GM21515 (cell line): ENCODE measurements around the gene CDC42SE2.
"Not testable (repeated sequence)": the region's sequence is repeated elsewhere in the genome, so short reads cannot be mapped to it uniquely, and the experiment has no call there.

Source experiments
- ATAC-seq: cut with Tn5 transposase; IDR thresholded peaks from one replicate; pipeline ENCODE4 v1.9.1; 2021; ENCODE audit not compliant: unreplicated experiment

Gene CDC42SE2

DNA sequence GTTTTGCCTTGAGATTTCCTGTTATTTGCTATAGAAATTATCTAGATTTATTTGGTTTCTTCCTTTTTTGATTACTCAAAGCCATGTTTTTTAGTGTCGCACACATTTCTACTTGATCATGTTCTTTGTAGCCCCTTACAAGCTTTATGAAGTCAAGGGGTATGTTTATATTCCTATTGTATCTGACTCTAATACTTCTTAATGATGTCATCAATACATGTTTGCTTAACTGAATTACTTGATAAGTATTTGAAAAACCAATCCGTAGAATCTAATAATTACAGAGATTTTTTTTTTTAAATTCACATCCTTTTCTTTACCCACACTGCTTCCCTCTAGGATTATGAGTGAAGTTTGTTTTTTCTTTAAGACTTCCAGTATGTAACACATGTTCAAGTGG is 53.0 kb downstream of the CDC42SE2 start:
- no peak for ATAC-seq

DNA sequence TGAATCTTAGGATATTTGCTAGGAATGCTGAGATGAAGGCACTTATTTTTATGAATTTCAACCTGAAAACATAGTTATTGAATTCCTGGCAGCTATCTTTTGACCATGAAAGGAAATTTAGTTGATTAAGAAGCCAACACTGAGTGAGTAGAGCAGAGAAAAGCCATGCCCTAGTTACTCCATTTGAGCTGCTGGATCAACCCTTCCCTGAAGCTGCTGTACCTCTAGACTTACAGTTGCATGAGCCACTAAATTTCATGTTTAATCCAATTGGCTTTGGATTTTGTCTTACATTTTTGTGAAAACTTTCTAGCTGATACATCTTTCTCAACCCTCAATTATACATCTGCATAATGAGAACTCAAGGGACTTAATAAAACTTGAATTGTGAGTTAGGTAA is 54.6 kb downstream of the CDC42SE2 start:
- ATAC-seq, result no peak

DNA sequence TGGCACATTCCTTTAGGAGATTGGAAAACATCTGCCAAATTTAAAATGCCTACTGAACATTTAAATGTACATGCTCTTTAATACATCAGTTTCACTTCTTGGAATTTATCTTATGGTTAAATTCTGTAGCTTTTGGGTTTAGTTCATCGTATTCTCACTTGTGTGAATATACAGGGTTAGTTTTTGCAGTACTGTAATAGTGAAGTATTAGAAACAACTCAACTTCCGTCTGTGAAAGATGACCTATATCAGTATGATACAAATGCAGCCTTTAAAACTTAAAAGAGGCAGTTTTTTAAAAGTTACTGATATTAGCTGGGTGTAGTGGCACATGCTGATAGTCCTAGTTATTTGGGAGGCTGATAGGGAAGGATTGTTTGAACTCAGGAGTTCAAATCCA is 57.2 kb downstream of the CDC42SE2 start:
- no peak for ATAC-seq

DNA sequence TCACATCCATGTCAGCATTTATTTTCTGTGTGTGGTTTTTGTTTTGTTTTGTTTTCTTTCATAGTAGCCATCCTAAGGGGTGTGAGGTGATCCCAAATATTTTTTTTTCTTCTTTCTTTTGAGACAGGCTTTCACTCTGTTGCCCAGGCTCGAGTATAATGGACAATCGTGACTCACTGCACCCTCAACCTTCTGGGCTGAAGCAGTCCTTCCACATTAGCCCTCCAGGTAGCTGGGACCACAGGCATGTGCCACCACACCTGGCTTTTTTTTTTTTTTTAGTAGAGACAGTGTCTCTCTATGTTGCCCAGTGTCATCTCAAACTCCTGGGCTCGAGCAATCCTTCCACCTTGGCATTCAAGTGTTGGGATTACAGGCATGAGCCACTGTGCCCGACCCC is 59.1 kb downstream of the CDC42SE2 start:
- no peak for ATAC-seq

DNA sequence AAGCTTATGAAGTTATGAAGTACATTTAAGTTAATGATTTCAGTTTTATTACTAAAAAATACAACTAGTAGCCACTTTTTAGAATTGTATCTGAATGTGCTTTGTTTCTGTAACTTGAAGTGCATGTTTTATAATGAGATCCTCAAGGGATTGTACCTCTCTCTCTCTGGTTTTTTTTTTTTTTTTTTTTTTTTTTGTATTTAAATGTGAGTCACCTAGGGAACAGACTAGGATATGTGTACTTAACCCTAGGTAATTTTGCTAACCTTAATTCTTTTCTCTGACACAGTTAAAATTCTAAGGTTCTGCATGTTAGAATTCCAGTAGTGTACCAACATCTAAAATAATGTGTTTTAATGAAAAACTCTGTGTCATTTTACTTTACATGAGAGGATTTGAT is 59.5 kb downstream of the CDC42SE2 start:
- no peak for ATAC-seq

DNA sequence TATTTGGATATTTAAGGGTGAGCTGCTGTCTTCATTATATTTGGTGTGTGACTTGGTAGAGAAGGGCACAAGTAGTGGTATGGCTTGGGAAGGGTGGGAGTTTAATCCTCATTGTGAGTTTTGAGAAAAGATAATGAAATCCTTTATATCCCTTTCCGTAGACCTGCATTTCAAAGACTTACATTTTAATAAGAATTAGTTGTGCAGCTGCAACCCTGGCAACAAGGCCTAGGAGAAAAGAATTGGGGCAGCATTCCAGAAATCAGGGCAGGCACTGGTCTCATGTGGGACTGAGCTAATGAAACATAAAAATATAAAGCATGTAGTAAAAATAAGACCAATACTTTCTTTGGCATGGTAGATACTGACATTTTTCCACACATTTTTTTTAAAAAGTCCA is 60.5 kb downstream of the CDC42SE2 start:
- ATAC-seq, result no peak

DNA sequence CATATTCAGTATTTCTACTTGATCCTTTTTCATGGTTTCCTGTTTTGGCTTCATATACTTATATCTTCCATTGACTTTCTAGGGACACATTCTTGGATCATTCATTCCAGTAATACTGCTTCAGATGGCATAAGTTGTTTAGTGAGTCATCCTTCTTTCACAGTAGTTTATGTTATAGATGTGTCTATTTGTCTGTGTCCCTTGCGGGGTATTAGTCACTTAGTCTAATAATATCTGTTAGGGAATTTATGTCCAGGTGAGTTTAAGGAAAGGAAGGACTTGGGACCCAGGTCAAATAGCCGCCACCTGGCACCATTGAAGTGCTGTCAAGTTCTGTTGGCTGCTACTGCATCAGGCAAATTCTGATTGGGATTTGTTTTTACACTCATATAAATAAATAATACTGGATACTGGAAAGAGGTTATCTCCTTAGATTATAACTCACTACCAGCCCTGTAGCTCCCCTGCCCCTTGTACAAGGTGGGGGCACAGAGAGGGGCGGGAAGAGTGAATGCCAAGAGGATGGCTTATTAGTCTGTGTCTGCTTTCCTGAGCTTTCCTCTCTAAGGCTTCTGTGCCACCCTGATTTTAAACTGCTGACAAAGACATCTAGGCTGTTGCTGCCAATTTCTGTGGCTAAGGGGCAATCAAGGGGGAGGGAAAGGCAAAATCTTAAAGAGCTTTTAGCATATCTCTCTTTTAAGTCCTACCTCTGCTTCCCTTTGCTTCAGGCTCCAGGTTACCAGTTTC is 64.9 kb downstream of the CDC42SE2 start:
- no peak for ATAC-seq

DNA sequence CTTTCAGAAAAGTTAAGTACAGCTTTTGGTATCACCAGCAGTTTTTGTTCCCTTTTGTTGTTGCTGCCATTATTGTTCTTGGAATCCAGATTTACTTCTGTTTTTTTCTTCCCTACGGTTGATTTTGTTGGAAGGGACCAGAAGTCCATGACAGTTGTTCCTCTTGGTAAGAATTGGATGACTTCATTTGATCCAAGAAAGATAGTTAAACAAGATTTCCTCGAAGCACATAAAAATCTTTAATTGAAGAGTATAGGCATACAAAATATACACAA is 65.4 kb downstream of the CDC42SE2 start:
- ATAC-seq, result no peak

DNA sequence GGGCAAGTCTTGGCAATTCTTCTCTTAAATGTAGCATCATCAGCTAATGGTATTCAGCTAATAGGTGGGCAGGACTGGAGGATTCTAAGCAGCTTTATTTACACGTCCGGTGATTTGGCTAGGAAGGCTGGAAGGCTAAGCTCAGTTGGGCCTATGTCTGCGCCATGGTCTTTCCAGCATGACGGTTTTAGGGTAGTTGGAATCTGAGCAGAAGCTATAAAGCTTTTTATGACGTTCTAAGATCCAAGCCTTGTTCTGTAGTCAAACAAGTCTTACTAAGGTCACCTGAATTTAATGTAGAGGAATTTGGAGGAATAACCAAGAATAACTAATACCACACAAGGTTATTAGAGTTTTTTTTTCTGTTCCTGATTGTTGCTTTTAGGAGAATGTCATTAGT is 66.2 kb downstream of the CDC42SE2 start:
- ATAC-seq, result no peak

DNA sequence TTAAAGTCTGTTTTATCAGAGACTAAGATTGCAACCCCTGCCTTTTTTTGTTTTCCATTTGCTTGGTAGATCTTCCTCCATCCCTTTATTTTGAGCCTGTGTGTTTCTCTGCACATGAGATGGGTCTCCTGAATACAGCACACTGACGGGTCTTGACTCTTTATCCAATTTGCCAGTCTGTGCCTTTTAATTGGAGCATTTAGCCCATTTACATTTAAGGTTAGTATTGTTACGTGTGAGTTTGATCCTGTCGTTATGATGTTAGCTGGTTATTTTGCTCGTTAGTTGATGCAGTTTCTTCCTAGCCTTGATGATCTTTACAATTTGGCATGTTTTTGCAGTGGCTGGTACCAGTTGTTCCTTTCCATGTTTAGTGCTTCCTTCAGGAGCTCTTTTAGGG is 71.9 kb downstream of the CDC42SE2 start:
- ATAC-seq, result not testable (repeated sequence)

DNA sequence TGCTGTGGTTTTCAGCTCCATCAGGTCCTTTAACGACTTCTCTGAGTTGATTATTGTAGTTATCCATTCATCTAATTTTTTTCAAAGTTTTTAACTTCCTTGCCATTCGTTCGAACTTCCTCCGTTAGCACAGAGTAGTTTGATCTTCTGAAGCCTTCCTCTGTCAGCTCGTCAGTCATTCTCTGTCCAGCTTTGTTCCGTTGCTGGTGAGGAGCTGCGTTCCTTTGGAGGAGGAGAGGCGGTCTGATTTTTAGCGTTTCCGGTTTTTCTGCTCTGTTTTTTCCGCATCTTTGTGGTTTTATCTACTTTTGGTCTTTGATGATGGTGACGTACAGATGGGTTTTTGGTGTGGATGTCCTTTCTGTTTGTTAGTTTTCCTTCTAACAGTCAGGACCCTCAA is 72.9 kb downstream of the CDC42SE2 start:
- not testable (repeated sequence) for ATAC-seq

DNA sequence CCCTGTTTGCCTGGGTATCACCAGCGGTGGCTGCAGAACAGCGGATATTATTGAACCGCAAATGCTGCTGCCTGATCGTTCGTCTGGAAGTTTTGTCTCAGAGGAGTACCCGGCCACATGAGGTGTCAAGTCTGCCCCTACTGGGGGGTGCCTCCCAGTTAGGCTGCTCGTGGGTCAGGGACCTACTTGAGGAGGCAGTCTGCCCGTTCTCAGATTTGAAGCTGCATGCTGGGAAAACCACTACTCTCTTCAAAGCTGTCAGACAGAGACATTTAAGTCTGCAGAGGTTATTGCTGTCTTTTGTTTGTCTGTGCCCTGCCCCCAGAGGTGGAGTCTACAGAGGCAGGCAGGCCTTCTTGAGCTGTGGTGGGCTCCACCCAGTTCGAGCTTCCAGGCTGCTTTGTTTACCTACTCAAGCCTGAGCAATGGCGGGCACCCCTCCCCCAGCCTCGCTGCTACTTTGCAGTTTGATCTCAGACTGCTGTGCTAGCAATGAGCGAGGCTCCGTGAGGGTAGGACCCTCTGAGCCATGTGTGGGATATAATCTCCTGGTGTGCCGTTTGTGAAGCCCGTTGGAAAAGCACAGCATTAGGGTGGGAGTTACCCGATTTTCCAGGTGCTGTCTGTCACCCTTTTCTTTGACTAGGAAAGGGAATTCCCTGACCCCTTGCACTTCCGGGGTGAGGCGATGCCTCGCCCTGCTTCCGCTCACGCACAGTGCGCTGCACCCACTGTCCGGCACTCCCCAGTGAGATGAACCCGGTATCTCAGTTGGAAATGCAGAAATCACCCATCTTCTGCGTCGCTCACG is 73.6 kb downstream of the CDC42SE2 start:
- ATAC-seq, result not testable (repeated sequence)

DNA sequence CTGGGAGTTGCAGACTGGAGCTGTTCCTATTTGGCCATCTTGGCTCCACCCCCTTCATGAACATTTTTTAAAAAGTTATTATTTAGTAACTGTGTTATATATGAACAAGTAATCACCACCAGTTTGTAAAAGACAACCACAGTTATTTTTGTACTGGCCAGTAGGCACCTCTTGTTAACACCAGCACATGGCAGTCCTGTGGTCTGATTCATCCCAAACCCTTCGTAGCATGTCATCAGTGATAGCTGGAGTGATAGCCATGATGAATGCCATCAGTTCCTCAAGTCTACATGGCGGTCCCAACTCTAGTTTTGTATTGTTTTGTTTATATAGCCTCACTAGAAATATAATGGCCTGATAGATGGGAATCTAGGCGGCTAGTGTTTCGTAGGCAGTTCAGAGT is 74.2 kb downstream of the CDC42SE2 start:
- no peak for ATAC-seq

DNA sequence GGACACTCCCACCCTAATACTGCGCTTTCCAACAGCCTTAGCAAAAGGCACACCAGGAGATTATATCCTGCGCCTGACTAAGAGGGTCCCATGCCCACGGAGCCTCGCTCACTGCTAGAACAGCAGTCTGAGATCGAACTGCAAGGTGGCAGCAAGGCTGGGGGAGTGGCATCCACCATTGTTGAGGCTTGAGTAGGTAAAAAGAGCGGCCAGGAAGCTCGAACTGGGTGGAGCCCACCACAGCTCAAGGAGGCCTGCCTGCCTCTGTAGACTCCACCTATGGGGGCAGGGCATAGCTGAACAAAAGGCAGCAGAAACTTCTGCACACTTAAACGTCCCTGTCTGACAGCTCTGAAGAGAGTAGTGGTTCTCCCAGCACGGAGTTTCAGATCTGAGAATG is 80.4 kb downstream of the CDC42SE2 start:
- ATAC-seq, result not testable (repeated sequence)

DNA sequence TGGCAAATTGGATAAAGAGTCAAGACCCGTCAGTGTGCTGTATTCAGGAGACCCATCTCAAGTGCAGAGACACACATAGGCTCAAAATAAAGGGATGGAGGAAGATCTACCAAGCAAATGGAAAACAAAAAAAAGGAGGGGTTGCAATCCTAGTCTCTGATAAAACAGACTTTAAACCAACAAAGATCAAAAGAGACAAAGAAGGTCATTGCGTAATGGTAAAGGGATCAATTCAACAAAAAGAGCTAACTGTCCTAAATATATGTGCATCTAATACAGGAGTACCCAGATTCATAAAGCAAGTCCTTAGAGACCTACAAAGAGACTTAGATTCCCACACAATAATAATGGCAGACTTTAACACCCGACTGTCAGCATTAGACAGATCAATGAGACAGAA is 82.4 kb downstream of the CDC42SE2 start:
- not testable (repeated sequence) for ATAC-seq

DNA sequence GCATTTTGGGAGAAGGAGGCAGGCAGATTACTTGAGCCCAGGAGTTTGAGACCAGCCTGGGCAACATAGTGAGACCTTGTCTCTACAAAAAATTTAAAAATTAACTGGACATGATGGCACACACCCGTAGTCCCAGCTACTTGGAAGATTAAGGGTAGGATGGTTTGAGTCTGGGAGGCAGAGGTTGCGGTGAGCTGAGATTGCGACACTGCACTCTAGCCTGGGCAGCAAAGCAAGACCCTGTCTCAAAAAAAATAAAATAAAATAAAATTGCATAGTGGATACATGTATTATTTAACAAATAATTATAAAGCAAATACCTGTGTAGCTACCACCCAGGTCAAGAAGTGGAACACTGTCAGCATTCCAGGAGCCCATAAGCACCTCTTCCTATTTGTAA is 90.1 kb downstream of the CDC42SE2 start:
- no peak for ATAC-seq

DNA sequence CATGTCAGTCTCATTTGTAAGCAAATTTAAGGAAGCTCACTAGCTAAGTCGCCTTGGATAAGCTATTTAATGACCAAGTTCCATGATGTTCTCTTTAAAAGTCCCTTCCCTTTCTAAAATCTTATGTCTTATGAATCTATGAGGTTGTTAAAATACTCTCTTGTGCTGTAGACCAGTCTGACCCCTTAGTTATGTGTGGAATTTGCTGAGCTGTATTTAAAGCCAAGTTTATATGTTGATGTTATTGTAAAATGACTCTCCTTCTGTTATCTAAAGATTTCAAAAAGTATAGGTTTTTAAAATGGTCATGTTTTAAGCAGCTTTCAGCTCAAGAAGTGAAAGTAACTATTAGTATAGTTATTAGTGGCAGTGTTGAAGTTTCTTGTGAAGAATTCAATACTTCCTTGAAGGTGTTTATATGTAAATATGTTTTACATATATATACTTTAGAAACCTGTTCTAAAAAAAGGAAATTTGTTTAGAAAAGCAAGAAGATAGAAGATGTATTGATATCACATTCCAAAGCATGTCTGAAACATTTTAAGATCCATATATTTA is 92.2 kb downstream of the CDC42SE2 start:
- peak; percentile 44 for ATAC-seq

DNA sequence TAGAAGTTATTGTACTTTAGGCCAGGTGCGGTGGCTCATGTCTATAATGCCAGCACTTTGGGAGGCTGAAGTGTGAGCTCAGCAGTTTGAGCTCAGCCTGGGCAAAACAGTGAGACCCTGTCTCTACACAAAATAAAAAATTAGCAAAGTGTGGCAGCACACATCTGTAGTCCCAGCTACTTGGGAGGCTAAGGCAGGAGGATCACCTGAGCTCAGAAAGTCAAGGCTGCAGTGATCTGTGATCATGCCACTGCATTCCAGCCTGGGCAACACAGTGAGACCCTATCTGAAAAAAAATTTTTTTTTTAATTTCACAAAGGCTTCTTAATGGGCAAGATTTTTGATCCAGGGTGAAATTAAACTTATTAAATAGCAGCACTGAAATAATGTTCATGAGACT is 92.8 kb downstream of the CDC42SE2 start:
- no peak for ATAC-seq

DNA sequence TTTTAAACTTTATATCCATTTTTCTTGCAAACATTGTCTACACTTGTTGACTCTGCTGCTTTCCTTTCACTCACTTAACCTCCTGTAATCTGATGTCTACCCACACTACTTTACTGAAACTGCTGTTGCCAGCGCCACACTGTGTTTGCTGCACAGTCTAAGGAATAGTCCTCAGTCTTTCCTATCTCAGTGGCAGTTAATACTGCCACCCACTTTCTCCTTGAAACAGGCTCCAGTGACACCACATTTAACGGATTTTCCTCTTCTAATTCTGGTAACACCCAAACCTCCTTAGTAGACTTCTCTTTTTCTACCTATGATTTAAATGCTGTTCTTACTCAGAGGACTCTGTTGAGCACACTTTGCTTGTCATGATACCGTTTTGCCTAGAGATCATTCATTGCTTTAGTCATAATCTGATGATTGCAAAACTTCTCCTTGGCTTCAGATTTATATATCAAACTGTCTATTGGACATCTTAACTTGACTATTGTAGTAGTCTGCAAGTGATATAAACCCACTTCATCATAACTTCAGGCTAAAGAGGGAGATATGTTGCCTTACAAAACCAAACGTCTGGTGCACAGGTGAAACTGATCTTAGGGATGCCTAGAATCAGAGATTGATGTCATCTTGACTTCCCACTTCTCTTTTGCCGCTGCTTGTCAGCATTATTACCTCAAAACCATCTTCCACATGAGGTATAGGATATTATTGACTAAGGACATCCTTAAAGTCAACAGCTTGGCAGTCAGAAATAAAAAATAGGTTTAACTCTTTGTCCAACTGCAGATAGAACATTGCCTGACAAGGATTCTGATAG is 94.1 kb downstream of the CDC42SE2 start:
- peak; percentile 44 for ATAC-seq

DNA sequence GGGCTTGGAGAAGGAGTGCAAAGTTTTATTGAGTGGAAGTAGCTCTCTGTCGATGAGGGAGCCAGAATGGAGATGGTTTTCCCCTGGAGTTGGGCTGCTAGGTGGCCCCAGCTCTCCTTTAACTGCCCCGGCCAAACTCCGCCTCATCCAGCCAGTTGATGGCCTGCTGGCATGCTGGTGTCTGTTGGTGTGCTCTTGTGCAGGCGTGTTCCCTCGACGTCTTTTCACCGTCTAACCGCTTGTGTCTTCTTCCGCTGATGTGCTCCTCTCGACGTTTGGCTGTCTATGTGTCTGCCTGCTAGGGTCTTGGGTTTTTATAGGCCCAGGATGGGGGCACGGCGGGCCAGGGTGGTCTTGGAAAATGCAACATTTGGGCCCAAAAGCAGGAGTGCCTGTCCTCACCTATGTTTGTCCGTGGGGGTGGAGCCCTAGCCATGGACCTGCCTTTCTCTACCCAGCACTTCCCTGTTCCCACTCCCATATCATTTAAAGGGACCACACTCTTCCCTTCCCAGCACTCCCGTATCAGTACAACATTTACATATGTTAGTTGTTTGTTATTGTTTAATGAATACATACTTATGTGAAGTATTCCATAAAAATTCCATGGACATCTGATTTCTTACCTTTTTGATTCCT is 97.9 kb downstream of the CDC42SE2 start:
- no peak for ATAC-seq
